GM19438 (cell line): ENCODE data around the gene TMIGD2.
A peak's percentile ranks its signal among the peaks of the same experiment; 100 is the strongest.

Experiments used
- ATAC-seq: cut with Tn5 transposase; IDR thresholded peaks from one replicate; pipeline ENCODE4 v1.9.1; 2021; ENCODE audit warnings: low read depth; ENCODE audit not compliant: unreplicated experiment

Gene TMIGD2

GRCh38 chr19:4327252-4327876 is 25.2 kb upstream of the TMIGD2 start:
- ATAC-seq = peak; percentile 30

- no peak for ATAC-seq
Measured at GRCh38 chr19:4326837-4327251, 24.7 kb upstream of the TMIGD2 start.

GRCh38 chr19:4326215-4326836 is 24.1 kb upstream of the TMIGD2 start:
- ATAC-seq = no peak

GRCh38 chr19:4324228-4324627 is 22.0 kb upstream of the TMIGD2 start:
- no peak for ATAC-seq

- ATAC-seq = no peak
Measured at GRCh38 chr19:4323692-4324091, 21.5 kb upstream of the TMIGD2 start.

- ATAC-seq = no peak
Measured at GRCh38 chr19:4322942-4323665, 20.9 kb upstream of the TMIGD2 start.

GRCh38 chr19:4320419-4320818 is 18.2 kb upstream of the TMIGD2 start:
- ATAC-seq = no peak

- ATAC-seq = no peak
Measured at GRCh38 chr19:4319067-4319718, 17.0 kb upstream of the TMIGD2 start.

GRCh38 chr19:4318460-4318859 is 16.3 kb upstream of the TMIGD2 start:
- no peak for ATAC-seq

GRCh38 chr19:4316956-4317355 is 14.8 kb upstream of the TMIGD2 start:
- ATAC-seq = no peak

- ATAC-seq = no peak
Measured at GRCh38 chr19:4313847-4314490, 11.8 kb upstream of the TMIGD2 start.

- no peak for ATAC-seq
Measured at GRCh38 chr19:4310247-4311121, 8.3 kb upstream of the TMIGD2 start.

- no peak for ATAC-seq
Measured at GRCh38 chr19:4305659-4306058, 3.5 kb upstream of the TMIGD2 start.

- ATAC-seq = no peak
Measured at GRCh38 chr19:4305257-4305612, 3.0 kb upstream of the TMIGD2 start.

GRCh38 chr19:4304538-4305256 is 2.5 kb upstream of the TMIGD2 start, which contains the start of gene FSD1:
FSD1 (plus strand) TSS chr19:4304598; CDS start chr19:4304747, 149 bp downstream.
- no peak for ATAC-seq

- no peak for ATAC-seq
Measured at GRCh38 chr19:4303819-4304537, 1.8 kb upstream of the TMIGD2 start.

- ATAC-seq = no peak
Measured at GRCh38 chr19:4301590-4302242, 473 bp downstream of the TMIGD2 start.

GRCh38 chr19:4300589-4300988 is 1.6 kb downstream of the TMIGD2 start:
- ATAC-seq = no peak
